Smooth muscle cell (in vitro differentiated cells): ENCODE data around the gene ATP2B3. TPM values are rescaled to one million over a fixed set of nuclear protein-coding genes. Genes with fewer than 3 reads are reported as not detected.

Experiments used
- DNase-seq: peaks from one replicate; lab custom pipeline; 2025; ENCODE audit not compliant: unreplicated experiment; lab: John Stamatoyannopoulos, UW
- H2AFZ ChIP-seq: fragments of 200-600 bp; sonication (generic); 2 replicates; pipeline ENCODE4 v1.6.0; 2016; ENCODE audit warnings: antibody characterized with exemption, low read depth, mild to moderate bottlenecking
- H3F3A ChIP-seq: fragments of 200-600 bp; sonication (generic); 2 replicates; pipeline ENCODE4 v1.6.0; 2017; ENCODE audit warnings: antibody characterized with exemption, low read depth
- H3K27ac ChIP-seq: fragments of 200-600 bp; sonication (generic); 2 replicates; pipeline ENCODE4 v1.5.1; 2016; ENCODE audit warnings: low read depth, mild to moderate bottlenecking
- H3K27me3 ChIP-seq: fragments of 200-600 bp; sonication (generic); 2 replicates; pipeline ENCODE4 v1.6.1; 2016; ENCODE audit warnings: low read depth, mild to moderate bottlenecking
- H3K36me3 ChIP-seq: fragments of 200-600 bp; sonication (generic); 2 replicates; pipeline ENCODE4 v1.5.1; 2016; ENCODE audit warnings: low read depth
- H3K4me1 ChIP-seq: fragments of 200-600 bp; sonication (generic); 2 replicates; pipeline ENCODE4 v1.5.1; 2016; ENCODE audit warnings: low read depth
- H3K4me2 ChIP-seq: fragments of 200-600 bp; sonication (generic); 2 replicates; pipeline ENCODE4 v1.6.0; 2016; ENCODE audit warnings: mild to moderate bottlenecking
- H3K4me3 ChIP-seq: fragments of 200-600 bp; sonication (generic); 2 replicates; pipeline ENCODE4 v1.5.1; 2016; ENCODE audit warnings: mild to moderate bottlenecking
- H3K79me2 ChIP-seq: fragments of 200-600 bp; sonication (generic); 2 replicates; pipeline ENCODE4 v1.6.0; 2016; ENCODE audit warnings: low read depth, mild to moderate bottlenecking
- H3K9ac ChIP-seq: fragments of 200-600 bp; sonication (generic); 2 replicates; pipeline ENCODE4 v1.6.0; 2016; ENCODE audit warnings: low read depth
- H3K9me3 ChIP-seq: fragments of 200-600 bp; sonication (generic); replicated peaks from 2 replicates; pipeline ENCODE4 v1.5.1; 2016; ENCODE audit warnings: low read depth
- H4K20me1 ChIP-seq: fragments of 200-600 bp; sonication (generic); 2 replicates; pipeline ENCODE4 v1.6.0; 2016; ENCODE audit warnings: low read depth
- WGBS: methylation state at CpG from one replicate; pipeline ENCODE4 v1.1.7; 2016; ENCODE audit warnings: low lambda C conversion rate; 5-methylcytosine and 5-hydroxymethylcytosine counted together
- polyA plus RNA-seq: library from polyadenylated mRNA; unstranded; fragments of >200 nt; fragmentation: Nextera tagmentation; extraction: Ambion mirVana; gene quantifications from 2 replicates; pipeline ENCODE4 v1.2.1, GENCODE V29; 2016
- total RNA-seq: library from RNA; depleted of rRNA; stranded (reverse); fragments of >200 nt; gene quantifications from 2 replicates; pipeline ENCODE4 v1.2.3, GENCODE V29; 2014
- TF ChIP-seq, protein P1 (sequence below): fragments of 200-600 bp; sonication (generic); IDR thresholded peaks from 2 replicates; pipeline ENCODE4 v1.5.1; 2017; ENCODE audit warnings: borderline replicate concordance, mild to moderate bottlenecking, antibody characterized with exemption; ENCODE audit not compliant: insufficient read depth, poor library complexity, severe bottlenecking

ATP2B3 gene
- total and polyA plus RNA-seq, 2 experiments from 2014 or later: 0.05 to 0.22 TPM

DNA sequence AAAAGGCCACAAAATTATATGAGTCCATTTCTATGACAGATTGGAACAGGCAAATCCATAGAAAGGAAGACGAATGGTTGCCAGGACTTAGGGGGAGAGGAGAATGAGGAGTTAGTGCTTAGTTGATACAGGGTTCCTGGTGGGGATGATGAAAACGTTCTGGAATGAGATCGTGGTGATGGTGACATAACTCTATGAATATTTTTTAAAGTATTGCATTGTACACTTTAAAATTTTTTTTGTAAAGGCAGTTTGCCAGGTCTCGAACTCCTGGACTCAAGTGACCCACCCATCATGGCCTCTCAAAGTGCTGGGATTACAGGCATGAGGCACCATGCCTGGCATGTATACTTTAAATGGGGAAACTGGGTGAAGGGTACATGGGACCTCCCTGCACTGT, 91.4 kb downstream of the ATP2B3 start:
- Histone ChIP-seq H3F3A (no peaks in the 10 kb centered on the region), H3K27me3 (peaks cover 3% of the 10 kb centered on the region), H3K4me1 (no peaks in the 10 kb centered on the region), H3K4me3 (no peak overlapping the region), H3K9me3 (no peaks in the 10 kb centered on the region), H3K9ac (no peak overlapping the region), H3K79me2 (no peaks in the 10 kb centered on the region), H3K4me2 (no peak overlapping the region), H3K36me3 (no peaks in the 10 kb centered on the region), H2AFZ (no peak overlapping the region), H4K20me1 (no peaks in the 10 kb centered on the region), H3K27ac (no peak overlapping the region)
- no peak for DNase-seq
- TF ChIP-seq, protein P1, sequence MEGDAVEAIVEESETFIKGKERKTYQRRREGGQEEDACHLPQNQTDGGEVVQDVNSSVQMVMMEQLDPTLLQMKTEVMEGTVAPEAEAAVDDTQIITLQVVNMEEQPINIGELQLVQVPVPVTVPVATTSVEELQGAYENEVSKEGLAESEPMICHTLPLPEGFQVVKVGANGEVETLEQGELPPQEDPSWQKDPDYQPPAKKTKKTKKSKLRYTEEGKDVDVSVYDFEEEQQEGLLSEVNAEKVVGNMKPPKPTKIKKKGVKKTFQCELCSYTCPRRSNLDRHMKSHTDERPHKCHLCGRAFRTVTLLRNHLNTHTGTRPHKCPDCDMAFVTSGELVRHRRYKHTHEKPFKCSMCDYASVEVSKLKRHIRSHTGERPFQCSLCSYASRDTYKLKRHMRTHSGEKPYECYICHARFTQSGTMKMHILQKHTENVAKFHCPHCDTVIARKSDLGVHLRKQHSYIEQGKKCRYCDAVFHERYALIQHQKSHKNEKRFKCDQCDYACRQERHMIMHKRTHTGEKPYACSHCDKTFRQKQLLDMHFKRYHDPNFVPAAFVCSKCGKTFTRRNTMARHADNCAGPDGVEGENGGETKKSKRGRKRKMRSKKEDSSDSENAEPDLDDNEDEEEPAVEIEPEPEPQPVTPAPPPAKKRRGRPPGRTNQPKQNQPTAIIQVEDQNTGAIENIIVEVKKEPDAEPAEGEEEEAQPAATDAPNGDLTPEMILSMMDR: no peak
- WGBS: 52% methylated on average over 4 of the region's 4 CpGs

DNA sequence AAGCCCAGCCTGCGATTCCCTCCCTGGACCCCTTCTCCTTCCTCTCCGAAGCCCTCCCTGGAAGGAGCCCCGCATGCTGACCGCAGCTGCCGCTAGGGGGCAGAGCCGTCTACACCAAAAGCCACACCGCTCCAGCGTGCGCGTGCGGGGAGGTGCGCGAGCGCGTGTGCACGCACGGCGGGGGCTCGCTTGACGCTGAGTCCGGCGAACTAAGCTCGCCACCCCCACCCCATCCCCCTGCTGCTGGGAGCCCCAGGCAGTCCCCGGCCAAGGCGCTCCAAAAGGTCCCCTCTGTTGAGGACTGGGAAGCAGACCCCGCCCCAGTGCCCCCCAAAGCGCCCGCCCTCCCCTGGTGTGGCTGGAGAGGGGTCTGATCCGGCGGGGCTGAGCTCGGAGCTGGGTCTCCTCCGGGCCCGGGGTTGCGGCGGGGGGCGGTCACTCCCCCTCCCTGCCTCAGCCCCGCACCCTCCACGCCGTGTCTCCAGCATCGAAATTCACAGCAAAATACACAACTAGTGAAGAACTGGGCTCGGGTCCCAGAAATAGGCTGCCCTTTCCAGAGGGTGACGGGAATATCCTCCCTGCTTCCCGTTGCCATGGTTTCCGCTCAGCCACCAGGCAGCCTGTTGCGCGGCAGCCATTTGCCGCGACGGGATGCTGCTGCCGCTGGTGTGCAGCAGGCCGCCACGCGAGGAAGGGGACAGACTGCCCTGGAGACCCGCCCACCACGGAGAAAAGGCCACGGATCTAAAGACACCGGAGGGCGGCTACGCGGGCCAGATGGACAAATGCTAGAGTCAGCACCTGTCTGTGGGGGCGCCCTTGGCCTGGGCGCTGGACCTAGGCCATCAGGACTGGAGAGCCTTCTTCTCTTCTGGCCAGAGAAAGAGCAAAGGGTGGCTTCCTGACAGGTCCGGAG, 92.7 kb downstream of the ATP2B3 start:
- peak overlapping the region; percentile 49 for H2AFZ ChIP-seq
- H3F3A ChIP-seq: no peaks in the 10 kb centered on the region
- H3K4me2 ChIP-seq: peak overlapping the region; percentile 82
- no peak overlapping the region for H3K9ac ChIP-seq
- no peaks in the 10 kb centered on the region for H3K79me2 ChIP-seq
- WGBS: 52% methylated on average over 52 of the region's 63 CpGs
- no peaks in the 10 kb centered on the region for H3K36me3 ChIP-seq
- no peaks in the 10 kb centered on the region for H4K20me1 ChIP-seq
- H3K4me3 ChIP-seq: peak overlapping the region; percentile 45
- no peaks in the 10 kb centered on the region for H3K9me3 ChIP-seq
- TF ChIP-seq, protein P1: peak; percentile 77
- H3K4me1 ChIP-seq: no peaks in the 10 kb centered on the region
- H3K27me3 ChIP-seq: peaks cover 3% of the 10 kb centered on the region
- H3K27ac ChIP-seq: no peak overlapping the region
- peak; percentile 43 for DNase-seq

DNA sequence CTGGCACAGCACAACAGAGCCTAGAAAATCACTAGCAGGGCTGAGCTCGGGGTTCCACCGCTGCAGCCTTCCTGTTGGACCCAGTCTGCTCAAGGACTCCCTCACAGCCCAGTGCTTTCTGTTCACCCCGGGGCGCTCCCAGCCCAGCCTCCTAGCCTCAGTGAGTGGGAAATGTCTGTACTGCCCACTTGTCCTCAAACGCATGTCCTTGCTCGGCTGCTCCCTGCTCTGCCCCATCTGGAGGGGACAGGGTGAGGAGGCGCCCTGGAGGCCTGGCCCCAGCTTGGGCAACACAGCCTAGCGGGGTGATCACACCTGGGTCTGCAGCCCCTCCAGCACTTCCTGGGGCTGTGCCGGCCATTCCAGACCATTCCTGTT, 93.4 kb downstream of the ATP2B3 start:
- Histone ChIP-seq H3K27ac (no peak overlapping the region), H3K4me3 (no peak overlapping the region), H4K20me1 (no peaks in the 10 kb centered on the region), H3K27me3 (peaks cover 3% of the 10 kb centered on the region), H3F3A (no peaks in the 10 kb centered on the region), H3K79me2 (no peaks in the 10 kb centered on the region), H3K9me3 (no peaks in the 10 kb centered on the region), H3K4me2 (no peak overlapping the region), H3K9ac (no peak overlapping the region), H2AFZ (no peak overlapping the region), H3K4me1 (no peaks in the 10 kb centered on the region), H3K36me3 (no peaks in the 10 kb centered on the region)
- 84% methylated on average over 9 of the region's 9 CpGs for WGBS
- no peak for DNase-seq
- TF ChIP-seq, protein P1: no peak
